Calu3 (cell line): ENCODE results near the gene ADCY1. TPM values are rescaled to one million over a fixed set of nuclear protein-coding genes. Genes with fewer than 3 reads are reported as not detected.

ENCODE experiments used
- BruUV-seq: library from RNA; stranded (reverse); fragments of 400-500 nt; replicated peaks from 2 replicates; lab custom pipeline; 2021; lab: Mats Ljungman, UMichigan
- CTCF ChIA-PET: fragments of 300-600 bp; sonication (Branson Sonifier 250); formaldehyde crosslinking; loops from one replicate; lab custom pipeline; 2022; ENCODE audit warnings: antibody characterized with exemption; lab: Charles Lee
- DNase-seq: peaks from one replicate; pipeline ENCODE4 v3.0.0; 2022
- H3K27ac Mint-ChIP-seq: one replicate; pipeline ENCODE4 v1.8.0; 2022; ENCODE audit warnings: mixed read lengths; ENCODE audit not compliant: unreplicated experiment
- H3K27me3 Mint-ChIP-seq: one replicate; pipeline ENCODE4 v1.8.0; 2022; ENCODE audit warnings: mixed read lengths; ENCODE audit not compliant: unreplicated experiment
- H3K36me3 Mint-ChIP-seq: one replicate; pipeline ENCODE4 v1.8.0; 2022; ENCODE audit warnings: mild to moderate bottlenecking, moderate library complexity, mixed read lengths; ENCODE audit not compliant: insufficient read depth, unreplicated experiment
- H3K4me1 Mint-ChIP-seq: one replicate; pipeline ENCODE4 v1.8.0; 2022; ENCODE audit warnings: mild to moderate bottlenecking, low read depth, mixed read lengths; ENCODE audit not compliant: unreplicated experiment
- H3K4me3 Mint-ChIP-seq: one replicate; pipeline ENCODE4 v1.8.0; 2022; ENCODE audit warnings: mild to moderate bottlenecking, low read depth, moderate library complexity, mixed read lengths; ENCODE audit not compliant: unreplicated experiment
- H3K9me3 Mint-ChIP-seq: one replicate; pipeline ENCODE4 v1.8.0; 2022; ENCODE audit warnings: low read depth, mixed read lengths; ENCODE audit not compliant: unreplicated experiment
- intact Hi-C: fragments of 100-400 bp; cut with micrococcal nuclease; formaldehyde crosslinking; loops from one replicate; pipeline ENCODE4 v1.10.0; 2022; ENCODE audit not compliant: unreplicated experiment
- total RNA-seq: library from RNA; stranded (reverse); gene quantifications from 2 replicates; pipeline ENCODE4 v1.2.3, GENCODE V29; 2022
- TF ChIP-seq, protein P1 (sequence below): fragments of 200-600 bp; IDR thresholded peaks from one replicate; pipeline ENCODE4 v1.8.0; 2022; ENCODE audit warnings: antibody characterized with exemption; ENCODE audit not compliant: unreplicated experiment

ADCY1 gene
- total RNA-seq, 1 experiment from 2014 or later = 8.8 TPM

DNA sequence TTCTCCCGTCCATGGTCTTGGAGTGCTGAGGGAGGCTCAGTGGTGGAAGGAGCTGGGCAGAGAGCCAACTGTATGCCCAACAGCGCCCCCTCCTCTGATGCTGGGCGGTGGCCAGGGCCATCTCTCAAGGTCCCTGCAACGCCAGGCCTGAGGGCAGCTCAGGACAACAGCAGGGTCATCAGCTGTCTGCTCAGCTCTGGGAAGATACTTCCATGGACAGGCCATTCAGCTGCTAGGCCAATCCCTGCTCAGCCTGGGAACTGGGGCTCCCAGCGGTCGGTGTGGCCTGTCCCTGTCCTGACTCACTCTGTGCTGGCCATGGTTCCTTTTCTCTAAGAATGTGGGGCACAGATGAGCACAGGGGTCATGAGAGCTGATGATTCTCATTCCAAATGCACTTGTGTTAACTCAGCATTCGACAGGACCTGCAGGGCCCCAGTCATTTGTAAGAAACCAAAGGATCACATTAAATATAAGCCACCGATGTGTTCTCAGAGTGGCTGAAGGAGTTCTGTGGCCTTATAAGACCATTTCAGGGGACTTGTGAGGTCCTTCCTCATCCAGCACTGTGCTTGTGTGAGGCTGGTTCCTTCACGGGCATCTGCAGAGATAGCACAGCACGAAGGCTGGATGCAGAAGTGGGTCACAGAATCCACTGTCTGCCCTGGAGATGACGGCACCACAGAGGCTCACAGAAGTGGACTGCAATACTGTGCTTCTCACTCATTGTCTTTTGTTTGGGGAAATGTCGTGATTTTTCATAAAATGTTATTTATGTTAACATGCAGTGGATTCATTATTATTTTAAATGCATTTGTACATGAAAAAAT, 73.0 kb downstream of the ADCY1 start:
- BruUV-seq = no TSS peak
- intact Hi-C loops = no loop called here
- H3K27me3 Mint-ChIP-seq = no peaks in the 10 kb centered on the region
- CTCF ChIA-PET = no interaction called here
- no peak for DNase-seq
- no peaks in the 10 kb centered on the region for H3K36me3 Mint-ChIP-seq
- no peak overlapping the region for H3K4me3 Mint-ChIP-seq
- no peaks in the 10 kb centered on the region for H3K9me3 Mint-ChIP-seq
- peaks cover 11% of the 10 kb centered on the region for H3K4me1 Mint-ChIP-seq
- TF ChIP-seq, protein P1, sequence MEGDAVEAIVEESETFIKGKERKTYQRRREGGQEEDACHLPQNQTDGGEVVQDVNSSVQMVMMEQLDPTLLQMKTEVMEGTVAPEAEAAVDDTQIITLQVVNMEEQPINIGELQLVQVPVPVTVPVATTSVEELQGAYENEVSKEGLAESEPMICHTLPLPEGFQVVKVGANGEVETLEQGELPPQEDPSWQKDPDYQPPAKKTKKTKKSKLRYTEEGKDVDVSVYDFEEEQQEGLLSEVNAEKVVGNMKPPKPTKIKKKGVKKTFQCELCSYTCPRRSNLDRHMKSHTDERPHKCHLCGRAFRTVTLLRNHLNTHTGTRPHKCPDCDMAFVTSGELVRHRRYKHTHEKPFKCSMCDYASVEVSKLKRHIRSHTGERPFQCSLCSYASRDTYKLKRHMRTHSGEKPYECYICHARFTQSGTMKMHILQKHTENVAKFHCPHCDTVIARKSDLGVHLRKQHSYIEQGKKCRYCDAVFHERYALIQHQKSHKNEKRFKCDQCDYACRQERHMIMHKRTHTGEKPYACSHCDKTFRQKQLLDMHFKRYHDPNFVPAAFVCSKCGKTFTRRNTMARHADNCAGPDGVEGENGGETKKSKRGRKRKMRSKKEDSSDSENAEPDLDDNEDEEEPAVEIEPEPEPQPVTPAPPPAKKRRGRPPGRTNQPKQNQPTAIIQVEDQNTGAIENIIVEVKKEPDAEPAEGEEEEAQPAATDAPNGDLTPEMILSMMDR = no peak
- H3K27ac Mint-ChIP-seq = no peak overlapping the region

DNA sequence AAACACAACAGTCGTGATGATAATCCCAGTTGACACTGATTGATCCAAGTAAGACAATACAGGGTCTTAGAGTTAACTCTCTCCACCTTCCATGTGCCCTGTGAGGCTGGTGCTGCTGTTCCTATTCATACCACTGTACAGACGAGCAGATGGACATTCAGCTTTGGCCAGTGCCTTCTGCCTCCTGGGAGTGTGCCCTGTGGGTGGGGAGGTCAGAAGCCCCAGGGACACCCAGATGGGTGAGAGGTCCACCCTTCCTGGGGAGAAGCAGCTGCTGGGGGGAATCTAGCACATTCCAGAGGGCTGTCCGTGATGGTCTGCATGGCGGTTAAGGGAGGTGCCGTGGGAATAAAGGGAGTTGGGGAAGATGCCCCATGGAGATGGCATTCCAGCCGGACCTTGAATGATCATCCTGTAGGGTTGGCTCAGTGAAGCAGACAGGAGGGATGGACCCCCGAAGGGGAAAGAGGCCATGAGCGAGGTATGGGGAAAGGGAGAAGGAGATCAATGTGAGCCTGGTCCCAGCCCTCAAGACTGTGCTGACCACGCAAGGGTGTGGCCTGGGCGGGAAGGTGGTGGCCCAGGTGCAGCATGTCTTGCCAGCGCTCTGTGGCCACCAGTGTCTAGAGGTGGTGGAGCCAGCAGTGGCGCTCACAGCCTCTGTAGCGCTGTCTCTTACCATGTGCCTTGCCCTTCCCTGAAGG, 74.0 kb downstream of the ADCY1 start:
- DNase-seq = no peak
- H3K4me3 Mint-ChIP-seq = no peak overlapping the region
- CTCF ChIA-PET = no interaction called here
- H3K4me1 Mint-ChIP-seq = peaks cover 11% of the 10 kb centered on the region
- TF ChIP-seq, protein P1 = no peak
- intact Hi-C loops = no loop called here
- no peaks in the 10 kb centered on the region for H3K36me3 Mint-ChIP-seq
- no peaks in the 10 kb centered on the region for H3K27me3 Mint-ChIP-seq
- BruUV-seq = no TSS peak
- H3K27ac Mint-ChIP-seq = no peak overlapping the region
- no peaks in the 10 kb centered on the region for H3K9me3 Mint-ChIP-seq

DNA sequence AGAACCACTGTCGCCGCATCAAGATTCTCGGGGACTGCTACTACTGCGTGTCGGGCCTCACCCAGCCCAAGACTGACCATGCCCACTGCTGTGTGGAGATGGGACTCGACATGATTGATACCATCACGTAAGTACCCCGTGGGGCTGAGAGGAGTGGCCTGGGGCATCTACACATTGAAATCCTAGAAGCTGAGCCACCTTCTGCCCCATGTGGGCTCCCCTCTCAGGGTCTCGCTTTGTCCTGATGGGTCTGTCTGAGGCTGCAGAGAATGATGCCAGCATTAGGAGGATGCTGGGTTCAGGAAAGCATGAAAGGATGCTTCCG, 74.5 kb downstream of the ADCY1 start:
- Mint-ChIP-seq H3K9me3 (no peaks in the 10 kb centered on the region), H3K4me1 (peaks cover 11% of the 10 kb centered on the region), H3K4me3 (no peak overlapping the region), H3K36me3 (no peaks in the 10 kb centered on the region), H3K27ac (no peak overlapping the region), H3K27me3 (no peaks in the 10 kb centered on the region)
- BruUV-seq = no TSS peak
- TF ChIP-seq, protein P1 = no peak
- CTCF ChIA-PET = no interaction called here
- no peak for DNase-seq
- intact Hi-C loops = no loop called here

DNA sequence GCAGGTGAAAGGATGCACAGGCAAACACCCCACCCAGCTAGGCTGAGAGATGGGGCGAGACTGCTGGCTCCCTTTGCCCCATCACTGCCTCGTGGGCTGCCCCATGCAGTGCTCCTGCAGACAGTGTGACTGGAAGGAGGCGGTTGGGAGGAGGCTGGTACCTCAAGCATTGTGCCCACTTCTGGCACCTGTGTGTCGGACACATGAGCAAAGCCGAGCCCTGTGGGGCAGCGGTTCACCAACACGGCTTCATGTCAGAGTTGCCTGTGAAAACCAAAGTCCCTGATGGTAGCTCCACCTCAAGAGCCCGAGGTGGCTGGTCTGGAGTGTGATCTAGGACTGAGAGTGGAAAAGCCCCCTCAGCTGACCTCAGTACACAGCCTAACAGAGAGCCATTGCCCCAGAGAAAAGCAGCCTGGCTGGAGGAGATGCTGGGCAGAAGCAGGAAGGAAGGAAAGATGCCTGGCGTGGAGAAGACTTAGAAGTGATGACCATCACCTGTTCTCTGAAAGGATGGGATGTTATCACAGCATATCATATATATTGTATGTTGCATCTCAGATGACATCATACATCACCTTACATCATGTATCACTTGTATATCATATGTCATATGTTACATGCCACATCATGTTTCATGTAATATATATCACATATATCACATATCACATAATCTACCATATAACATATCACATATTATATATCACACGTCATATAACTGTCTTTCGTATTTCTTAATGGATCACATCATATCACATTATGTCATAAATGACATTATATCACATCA, 75.6 kb downstream of the ADCY1 start:
- TF ChIP-seq, protein P1 = no peak
- DNase-seq = no peak
- Mint-ChIP-seq H3K36me3 (no peaks in the 10 kb centered on the region), H3K4me3 (no peak overlapping the region), H3K4me1 (peaks cover 11% of the 10 kb centered on the region), H3K27ac (no peak overlapping the region), H3K27me3 (no peaks in the 10 kb centered on the region), H3K9me3 (no peaks in the 10 kb centered on the region)
- no TSS peak for BruUV-seq
- CTCF ChIA-PET = interaction anchor here (1.3 kb wide), 1 partner anchor 13 kb away, joined by 3 read pairs; no protein-coding TSS in a partner anchor
- intact Hi-C loops = no loop called here
